Spleen (tissue), 11 donors: Measurements from ENCODE around the gene RAB30. TPM values are rescaled to one million over a fixed set of nuclear protein-coding genes. Genes with fewer than 3 reads are reported as not detected.
"Not testable (repeated sequence)": the region's sequence is repeated elsewhere in the genome, so short reads cannot be mapped to it uniquely, and the experiment has no call there.

Source experiments
- DNase-seq: peaks from one replicate; pipeline ENCODE4 v3.0.0-alpha.2; 2020
- H3K27ac ChIP-seq, 8 donors: fragments of 200-600 bp; sonication (generic) in 7 of 8; 1 replicate in 4 of 8; 2 replicates in 4 of 8; pipeline versions ENCODE4 v1.5.0 to v1.8.0; 2016 to 2021; ENCODE audit warnings: inconsistent platforms in 4 of 8, mild to moderate bottlenecking in 4 of 8, moderate library complexity in 1 of 8
- H3K27me3 ChIP-seq, 7 donors: fragments of 200-600 bp; sonication (generic) in 6 of 7; replicated peaks in 1 of 7; 1 replicate in 4 of 7; 2 replicates in 3 of 7; pipeline versions ENCODE4 v1.5.0 to v1.8.0; 2016 to 2021; ENCODE audit warnings: inconsistent platforms in 3 of 7, mild to moderate bottlenecking in 1 of 7
- H3K36me3 ChIP-seq, 6 donors: fragments of 200-600 bp; sonication (generic) in 5 of 6; 1 replicate in 4 of 6; 2 replicates in 2 of 6; pipeline versions ENCODE4 v1.5.0 to v1.8.0; 2016 to 2021; ENCODE audit warnings: inconsistent platforms in 2 of 6
- H3K4me1 ChIP-seq, 6 donors: fragments of 200-600 bp; sonication (generic) in 5 of 6; 1 replicate in 3 of 6; 2 replicates in 3 of 6; pipeline versions ENCODE4 v1.5.0 to v1.8.0; 2016 to 2021; ENCODE audit warnings: inconsistent platforms in 3 of 6
- H3K4me3 ChIP-seq, 8 donors: fragments of 200-600 bp; sonication (generic) in 7 of 8; 1 replicate in 4 of 8; 2 replicates in 4 of 8; pipeline versions ENCODE4 v1.5.0 to v1.8.0; 2016 to 2021; ENCODE audit warnings: inconsistent platforms in 4 of 8, mild to moderate bottlenecking in 4 of 8, moderate library complexity in 2 of 8
- H3K9me3 ChIP-seq, 8 donors: fragments of 200-600 bp; sonication (generic) in 7 of 8; 1 replicate in 4 of 8; 2 replicates in 4 of 8; pipeline versions ENCODE4 v1.5.0 to v1.8.0; 2016 to 2021; ENCODE audit warnings: inconsistent platforms in 4 of 8
- POLR2A ChIP-seq, 3 donors: fragments of 450-650 bp; IDR thresholded peaks; one replicate each; pipeline ENCODE4 v1.5.1; 2017; ENCODE audit warnings: antibody characterized with exemption in 3 of 3, mild to moderate bottlenecking in 1 of 3
- POLR2AphosphoS5 ChIP-seq, 3 donors: sonication (generic); formaldehyde crosslinking; IDR thresholded peaks; one replicate each; pipeline ENCODE4 v1.5.1; 2017; ENCODE audit warnings: antibody characterized with exemption in 3 of 3
- WGBS, 5 donors: extraction: QIAGEN DNeasy Blood & Tissue Kit in 3 of 5; methylation state at CpG; one replicate each; pipeline versions ENCODE4 v1.1.5 to v1.1.7; 2013 to 2018; 5-methylcytosine and 5-hydroxymethylcytosine counted together
- intact Hi-C: fragments of 100-400 bp; cut with DNase I; formaldehyde crosslinking; loops from one replicate; pipeline ENCODE4 v1.15.0; 2023; ENCODE audit warnings: low total_unique reads
- polyA plus RNA-seq, 3 donors: library from polyadenylated mRNA; stranded (reverse); fragments of 200-250 nt; gene quantifications; one replicate each; pipeline ENCODE4 v1.2.1, GENCODE V29; 2013
- total RNA-seq, 7 donors: library from RNA; depleted of rRNA in 3 of 7; stranded (reverse); fragments of >200 nt in 3 of 7; fragmentation: NEBNext Ultra II Directional in 4 of 7; extraction: Animal tissue kit (Norgen Biotek cat#: 25700) in 4 of 7; gene quantifications; one replicate each; pipeline versions ENCODE4 v1.1.0 to v1.2.1, GENCODE V29; 2016 to 2021
- TF ChIP-seq, protein P1 (sequence below), 11 experiments: fragments of 200-600 bp in 7 of 11; fragments of 450-650 bp in 4 of 11; sonication (generic) in 4 of 11; IDR thresholded peaks in 8 of 11; conservative IDR thresholded peaks in 3 of 11; 1 replicate in 7 of 11; 2 replicates in 4 of 11; pipeline versions ENCODE4 v1.4.0 to v1.8.0; 2016 to 2021; ENCODE audit warnings: antibody characterized with exemption in 11 of 11, inconsistent platforms in 4 of 11, mild to moderate bottlenecking in 1 of 11
- donor health status: healthy with polysubstance abuse.
- donor health status: DM: no; HTN: no; CAD: no; lungs with moderate emphysema.
- donor health status: DM: no; HTN: no; CAD: no.
- donor health status: Bipolar disorder and iron deficiency.
- donor health status: healthy.
- donor health status: DM: no; HTN: no; CAD: no.
- donor health status: DM: yes; HTN: yes; CAD: no.

The RAB30 gene
- total and polyA plus RNA-seq, 10 donors = 3.8 to 42.8 (median 29.8) TPM

GRCh38 chr11:82969811-82970210, 101.9 kb downstream of the RAB30 start:
- no peaks in the 10 kb centered on the region for H3K27me3 ChIP-seq
- peak overlapping the region in 6 of 8 donors; percentile 3 to 76 (median 43) for H3K27ac ChIP-seq
- 46 to 80% (median 72%) methylated on average over 4 of the region's 4 CpGs for WGBS, 5 donors
- TF ChIP-seq POLR2AphosphoS5 (IDR thresholded peaks at IDR 0.05) = no peak
- TF ChIP-seq, protein P1, sequence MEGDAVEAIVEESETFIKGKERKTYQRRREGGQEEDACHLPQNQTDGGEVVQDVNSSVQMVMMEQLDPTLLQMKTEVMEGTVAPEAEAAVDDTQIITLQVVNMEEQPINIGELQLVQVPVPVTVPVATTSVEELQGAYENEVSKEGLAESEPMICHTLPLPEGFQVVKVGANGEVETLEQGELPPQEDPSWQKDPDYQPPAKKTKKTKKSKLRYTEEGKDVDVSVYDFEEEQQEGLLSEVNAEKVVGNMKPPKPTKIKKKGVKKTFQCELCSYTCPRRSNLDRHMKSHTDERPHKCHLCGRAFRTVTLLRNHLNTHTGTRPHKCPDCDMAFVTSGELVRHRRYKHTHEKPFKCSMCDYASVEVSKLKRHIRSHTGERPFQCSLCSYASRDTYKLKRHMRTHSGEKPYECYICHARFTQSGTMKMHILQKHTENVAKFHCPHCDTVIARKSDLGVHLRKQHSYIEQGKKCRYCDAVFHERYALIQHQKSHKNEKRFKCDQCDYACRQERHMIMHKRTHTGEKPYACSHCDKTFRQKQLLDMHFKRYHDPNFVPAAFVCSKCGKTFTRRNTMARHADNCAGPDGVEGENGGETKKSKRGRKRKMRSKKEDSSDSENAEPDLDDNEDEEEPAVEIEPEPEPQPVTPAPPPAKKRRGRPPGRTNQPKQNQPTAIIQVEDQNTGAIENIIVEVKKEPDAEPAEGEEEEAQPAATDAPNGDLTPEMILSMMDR (IDR thresholded peaks at IDR 0.05 in 8 of 11, conservative IDR thresholded peaks at IDR 0.05 in 3 of 11) = no peak
- no peak for TF ChIP-seq POLR2A (IDR thresholded peaks at IDR 0.05)
- peaks cover 0 to 6% (median 0%) of the 10 kb centered on the region in 8 donors for H3K9me3 ChIP-seq
- no peak overlapping the region for H3K4me3 ChIP-seq
- DNase-seq = no peak
- intact Hi-C loops = no loop called here
- H3K36me3 ChIP-seq = no peaks in the 10 kb centered on the region
- peaks cover 0 to 32% (median 8%) of the 10 kb centered on the region in 6 donors for H3K4me1 ChIP-seq

DNA sequence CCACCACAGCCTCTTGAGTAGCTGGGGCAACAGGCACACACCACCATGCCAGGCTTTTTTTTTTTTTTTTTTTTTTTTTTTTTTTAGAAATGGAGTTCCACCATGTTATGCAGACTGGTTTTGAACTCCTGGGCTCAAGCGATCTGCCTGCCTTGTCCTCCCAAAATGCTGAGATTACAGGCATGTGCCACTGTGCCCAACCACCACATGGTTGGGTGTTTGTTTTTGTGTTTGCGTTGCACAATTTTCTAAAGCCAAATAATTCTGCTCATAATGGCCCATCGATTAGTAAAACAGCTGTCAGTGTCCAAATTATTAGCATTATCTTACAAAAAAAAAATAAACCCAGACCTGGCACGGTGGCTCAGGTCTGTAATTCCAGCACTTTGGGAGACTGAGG, 104.3 kb downstream of the RAB30 start:
- TF ChIP-seq POLR2A (IDR thresholded peaks at IDR 0.05) (no peak), POLR2AphosphoS5 (IDR thresholded peaks at IDR 0.05) (no peak)
- TF ChIP-seq, protein P1 (IDR thresholded peaks at IDR 0.05 in 8 of 11, conservative IDR thresholded peaks at IDR 0.05 in 3 of 11) = no peak
- peaks cover 0 to 6% (median 0%) of the 10 kb centered on the region in 8 donors for H3K9me3 ChIP-seq
- DNase-seq = no peak
- peaks cover 0 to 28% (median 8%) of the 10 kb centered on the region in 6 donors for H3K4me1 ChIP-seq
- WGBS, 5 donors = 82 to 98% (median 95%) methylated on average over 4 of the region's 4 CpGs
- no peak overlapping the region for H3K4me3 ChIP-seq
- no peak overlapping the region for H3K27ac ChIP-seq
- intact Hi-C loops = no loop called here
- no peaks in the 10 kb centered on the region for H3K27me3 ChIP-seq
- no peaks in the 10 kb centered on the region for H3K36me3 ChIP-seq

DNA sequence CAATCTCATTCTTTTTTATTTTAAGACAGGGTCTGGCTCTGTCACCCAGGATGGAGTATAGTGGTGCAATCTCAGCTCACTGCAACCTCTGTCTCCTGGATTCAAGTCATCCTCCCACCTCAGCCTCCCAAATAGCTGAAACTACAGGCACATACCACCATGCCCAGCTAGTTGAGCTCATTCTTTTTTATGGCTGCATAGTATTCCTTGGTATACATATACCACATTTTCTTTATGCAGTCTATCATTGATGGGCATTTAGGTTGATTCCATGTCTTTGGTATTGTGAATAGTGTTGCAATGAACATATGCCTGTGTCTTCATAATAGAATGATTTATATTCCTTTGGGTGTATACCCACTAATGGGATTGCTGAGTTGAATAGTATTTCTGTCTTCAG, 109.7 kb downstream of the RAB30 start:
- intact Hi-C loops = not testable (repeated sequence)

GRCh38 chr11:82960779-82961143, 110.9 kb downstream of the RAB30 start:
- Histone ChIP-seq H3K4me1 (peaks cover 5 to 42% (median 25%) of the 10 kb centered on the region in 6 donors), H3K27ac (peak overlapping the region; percentile 35 to 84 (median 78)), H3K27me3 (no peaks in the 10 kb centered on the region), H3K9me3 (peaks cover 0 to 5% (median 0%) of the 10 kb centered on the region in 8 donors), H3K4me3 (no peak overlapping the region), H3K36me3 (no peaks in the 10 kb centered on the region)
- no peak for DNase-seq
- TF ChIP-seq, protein P1 (IDR thresholded peaks at IDR 0.05 in 8 of 11, conservative IDR thresholded peaks at IDR 0.05 in 3 of 11) = no peak
- TF ChIP-seq POLR2A (IDR thresholded peaks at IDR 0.05) (no peak), POLR2AphosphoS5 (IDR thresholded peaks at IDR 0.05) (no peak)
- intact Hi-C loops = no loop called here
- WGBS, 5 donors = 77 to 83% (median 81%) methylated on average over 2 of the region's 2 CpGs

More for the DNA sequence above, 109.7 kb downstream of the RAB30 start:
- not testable (repeated sequence) for H3K27me3 ChIP-seq, H3K9me3 ChIP-seq, DNase-seq, H3K36me3 ChIP-seq, H3K27ac ChIP-seq, H3K4me3 ChIP-seq
- peaks cover 5 to 29% (median 16%) of the 10 kb centered on the region in 6 donors for H3K4me1 ChIP-seq
